Activated CD8-positive, alpha-beta memory T cell treated with anti-CD3 and anti-CD28 coated beads, Interleukin-2, amount 50 U/mL, for 48 hours (primary cell): Measurements from ENCODE around the gene AEN.
"Not testable (repeated sequence)": the region's sequence is repeated elsewhere in the genome, so short reads cannot be mapped to it uniquely, and the experiment has no call there.

ENCODE experiments used
- DNase-seq: peaks from one replicate; pipeline ENCODE4 v3.0.0-alpha.2; 2020

AEN gene

DNA sequence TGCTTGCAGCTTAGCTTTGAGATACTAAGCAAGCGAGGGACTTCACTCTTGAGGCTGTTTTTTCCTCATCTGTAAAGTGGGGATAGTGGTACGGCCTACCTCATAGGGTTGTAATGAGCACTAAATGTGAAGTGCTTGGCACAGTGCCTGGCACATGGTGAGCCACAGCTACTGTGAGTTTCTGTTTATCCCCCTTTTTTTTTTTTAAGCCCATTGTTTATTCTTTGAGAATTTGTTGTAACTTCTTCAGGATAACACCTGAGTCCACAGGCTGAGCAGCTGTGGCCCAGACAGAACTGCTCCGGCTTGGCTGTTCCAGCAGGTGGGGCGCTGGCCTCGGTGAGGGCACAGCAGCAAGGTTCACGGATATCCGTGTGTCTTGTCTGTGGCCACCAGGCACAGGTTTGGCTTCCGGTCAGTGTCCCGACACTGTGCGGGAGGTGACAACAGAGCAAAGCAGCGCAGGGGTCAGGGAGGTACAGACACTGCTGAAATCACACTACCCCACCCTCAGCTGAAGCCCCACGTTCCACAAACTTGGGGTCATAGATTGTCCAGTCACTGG, 10.4 kb downstream of the AEN start:
- DNase-seq, result no peak

DNA sequence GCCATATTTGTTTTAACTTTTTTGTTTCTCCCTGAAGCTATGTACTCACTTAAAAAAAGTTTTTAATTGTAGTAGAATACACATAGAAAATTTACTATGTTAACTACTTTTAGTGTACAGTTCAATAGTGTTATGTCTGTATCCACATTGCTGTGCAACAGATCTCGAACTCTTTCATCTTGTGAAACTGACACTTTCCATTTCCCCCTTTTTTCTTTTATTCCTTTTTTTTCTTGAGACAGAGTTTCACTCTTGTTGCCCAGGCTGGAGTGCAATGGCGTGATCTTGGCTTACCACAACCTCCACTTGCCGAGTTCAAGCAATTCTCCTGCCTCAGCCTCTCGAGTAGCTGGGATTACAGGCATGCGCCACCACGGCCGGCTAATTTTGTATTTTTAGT, 11.7 kb downstream of the AEN start:
- DNase-seq, result not testable (repeated sequence)

DNA sequence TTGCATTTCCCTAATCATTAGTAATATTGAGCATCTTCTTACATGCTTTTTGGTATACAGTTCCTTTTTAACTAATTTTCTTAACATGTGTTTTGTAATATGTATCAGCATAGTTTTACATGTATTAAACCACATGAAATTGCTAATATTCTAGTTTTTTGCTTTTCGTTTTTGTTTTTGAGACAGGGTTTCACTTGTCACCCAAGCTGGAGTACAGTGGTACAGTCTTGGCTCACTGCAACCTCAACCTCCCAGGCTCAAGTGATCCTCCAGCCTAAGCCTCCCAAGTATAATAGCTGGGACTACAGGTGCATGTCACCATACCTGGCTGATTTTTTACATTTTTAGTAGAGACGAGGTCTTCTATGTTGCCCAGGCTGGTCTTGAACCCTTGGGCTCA, 13.3 kb downstream of the AEN start:
- DNase-seq, result no peak

DNA sequence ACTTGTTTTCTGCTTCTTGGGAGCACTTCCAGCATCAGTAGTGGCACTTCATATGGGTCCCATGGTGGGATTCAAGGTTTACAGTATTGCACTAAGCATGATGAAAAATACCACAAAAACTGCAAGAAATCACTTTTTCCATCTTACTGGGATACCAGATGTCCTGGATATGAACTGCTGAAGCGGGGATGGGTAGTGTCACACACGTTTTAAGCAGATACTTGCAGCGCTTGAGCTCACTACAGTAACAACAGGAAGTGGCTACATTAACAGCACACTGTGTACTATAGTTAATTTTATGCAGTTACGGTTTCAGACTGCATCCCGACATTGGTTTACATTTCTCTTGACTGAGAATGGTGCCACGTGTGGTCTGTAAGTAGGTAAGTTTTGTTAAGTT, 14.2 kb downstream of the AEN start:
- DNase-seq, result no peak

DNA sequence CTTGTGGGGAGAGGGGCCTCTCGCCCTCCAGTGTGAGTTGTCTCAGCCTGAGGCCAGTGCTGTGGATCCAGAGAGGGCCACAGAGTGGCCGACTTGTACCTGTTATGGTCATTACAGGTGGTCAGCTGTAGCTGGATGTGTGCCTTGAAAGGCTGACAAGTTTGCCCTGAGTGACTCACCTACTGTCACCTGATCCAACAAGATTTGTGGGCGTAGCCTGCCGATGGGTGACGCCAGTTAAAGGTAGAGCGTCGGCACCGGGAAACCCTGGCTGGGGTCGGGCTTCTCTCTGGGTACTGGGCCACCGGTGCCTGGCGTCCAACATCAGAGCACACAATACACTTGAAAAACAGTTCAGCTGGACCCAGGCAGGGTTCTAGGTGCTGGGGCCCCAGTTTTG, 14.9 kb downstream of the AEN start:
- no peak for DNase-seq

DNA sequence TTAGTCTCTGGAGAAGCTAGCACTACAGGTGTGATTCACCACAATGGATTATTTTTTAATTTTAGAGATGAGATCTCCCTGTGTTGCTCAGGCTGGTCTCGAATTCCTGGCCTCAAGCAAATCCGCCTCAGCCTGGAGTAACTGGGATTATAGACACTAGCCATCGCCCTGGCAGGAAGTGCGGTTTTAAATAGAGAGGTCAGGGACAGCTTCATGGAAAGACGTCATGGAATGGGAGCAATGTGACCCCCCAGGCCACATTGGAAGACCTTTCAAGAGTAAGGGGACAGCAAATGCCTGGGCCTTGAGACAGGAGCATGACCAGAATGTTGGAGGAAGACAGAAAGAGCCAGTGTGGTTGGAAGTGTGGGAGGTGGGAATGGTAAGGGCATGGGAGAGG, 15.5 kb downstream of the AEN start:
- no peak for DNase-seq

DNA sequence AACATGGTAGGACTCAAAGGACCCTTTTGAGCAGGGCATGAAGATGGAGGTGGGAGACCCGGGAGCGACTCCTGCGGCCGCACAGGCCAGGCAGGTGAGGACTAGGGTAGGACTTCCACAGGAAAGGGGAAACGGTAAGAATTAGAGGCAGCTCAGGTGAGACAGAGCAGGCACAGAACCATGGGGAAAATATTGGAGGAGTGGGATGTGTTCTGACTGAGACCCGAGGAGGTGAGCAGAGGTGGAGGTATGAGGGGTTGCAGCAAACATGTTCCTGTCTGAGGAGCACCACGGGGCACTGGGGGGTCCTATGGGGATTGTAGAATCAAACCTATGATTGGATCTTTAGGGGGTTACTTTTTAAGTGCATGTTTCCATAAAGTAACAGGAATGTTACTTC, 16.3 kb downstream of the AEN start:
- no peak for DNase-seq

DNA sequence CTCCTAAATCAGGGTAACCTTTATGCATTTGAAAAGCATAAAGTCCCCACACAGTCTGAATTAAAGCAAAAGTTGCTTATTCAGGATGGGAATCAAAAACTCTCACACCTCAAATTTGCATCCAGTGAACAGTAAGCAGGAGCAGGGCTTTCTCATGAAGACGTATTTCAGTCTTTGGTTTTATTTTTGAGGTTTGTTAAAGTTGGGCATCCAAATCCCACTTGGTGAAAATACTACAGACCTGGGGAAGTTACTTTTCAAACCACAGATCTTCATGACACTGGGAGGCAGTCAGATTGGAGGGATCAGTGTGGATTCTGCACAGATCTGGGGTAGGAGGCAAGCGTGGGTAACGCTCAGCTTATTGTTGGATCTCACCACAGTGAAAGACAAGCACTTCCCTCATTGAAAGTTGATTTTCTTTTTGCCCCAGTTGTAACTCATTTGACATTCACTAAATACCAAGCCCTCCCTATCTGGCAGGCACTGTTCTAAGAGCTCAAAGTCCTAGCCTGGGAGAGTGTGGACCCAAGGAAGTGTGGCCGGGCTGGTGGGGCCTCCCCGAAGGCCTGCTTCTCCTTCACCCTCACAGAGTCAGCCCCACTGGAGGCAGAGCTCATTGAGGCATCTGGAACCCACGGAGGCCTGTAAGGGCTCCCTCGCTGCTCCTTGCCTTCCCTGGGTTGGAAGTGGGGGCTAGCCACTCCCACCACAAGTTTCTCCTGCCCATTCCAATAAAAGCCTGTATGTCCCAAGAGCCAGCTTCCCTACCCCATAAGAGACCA, 16.9 kb downstream of the AEN start:
- no peak for DNase-seq

DNA sequence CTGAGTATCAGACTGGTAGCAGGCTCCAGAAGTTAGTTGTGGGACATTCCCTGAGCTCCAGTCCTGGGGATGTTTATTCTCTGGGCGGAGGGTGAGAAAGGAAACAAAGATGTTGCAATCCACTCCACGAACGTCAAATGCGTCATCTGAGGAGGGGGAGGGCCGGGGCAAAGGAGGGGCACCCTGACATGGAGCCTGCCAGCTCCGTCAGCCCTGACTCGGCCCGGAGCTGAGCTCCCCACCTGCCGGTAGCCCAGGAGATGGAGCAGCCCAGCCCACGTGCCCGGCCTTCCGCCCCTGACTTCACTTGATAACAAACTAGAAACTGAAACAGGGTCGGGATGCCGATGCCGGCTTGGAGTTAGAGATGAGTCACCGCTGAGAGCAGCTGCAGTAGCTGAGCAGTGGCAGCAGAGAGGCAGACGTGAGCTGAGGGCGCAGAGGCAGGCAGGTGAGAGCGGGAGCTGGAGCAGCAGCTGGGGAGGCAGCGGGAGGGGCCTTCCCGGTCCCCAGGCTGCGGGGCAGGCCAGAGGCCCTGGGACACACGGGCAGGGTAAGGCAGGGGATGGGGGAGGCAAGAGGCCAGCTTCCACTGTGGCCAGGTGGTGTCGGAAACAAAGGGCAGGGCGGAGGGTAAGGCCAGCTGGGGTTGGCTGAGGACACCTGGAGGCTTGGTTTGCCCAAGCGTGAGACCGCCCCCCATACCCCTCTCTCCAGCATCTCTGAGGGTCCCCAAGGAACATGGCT, 17.7 kb downstream of the AEN start, which contains the start of gene ISG20:
Gene ISG20 (plus strand): TSS at position 391 of the 747 bp plus-strand sequence. CDS start 351 bp downstream, at position 742.
- DNase-seq, result peak; percentile 93

DNA sequence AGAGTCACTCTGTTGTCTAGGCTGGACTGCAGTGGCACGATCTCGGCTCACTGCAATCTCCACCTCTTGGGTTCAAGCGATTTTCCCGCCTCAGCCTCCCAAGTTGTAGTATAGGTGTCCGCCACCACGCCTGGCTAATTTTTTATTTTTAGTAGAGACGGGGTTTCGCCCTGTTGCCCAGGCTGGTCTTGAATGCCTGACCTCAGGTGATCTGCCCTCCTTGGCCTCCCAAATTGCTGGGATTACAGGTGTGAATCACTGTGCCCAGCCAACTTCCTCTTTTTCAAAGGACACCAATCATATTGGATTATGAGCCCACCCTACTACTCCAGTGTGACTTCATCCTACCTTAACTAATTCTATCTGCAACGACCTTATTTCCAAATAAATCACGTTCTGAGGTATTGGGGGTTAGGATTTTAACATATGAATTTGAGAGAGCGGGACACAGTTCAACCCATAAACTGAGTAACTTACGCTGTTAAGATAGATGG, 20.9 kb downstream of the AEN start:
- DNase-seq, result no peak

DNA sequence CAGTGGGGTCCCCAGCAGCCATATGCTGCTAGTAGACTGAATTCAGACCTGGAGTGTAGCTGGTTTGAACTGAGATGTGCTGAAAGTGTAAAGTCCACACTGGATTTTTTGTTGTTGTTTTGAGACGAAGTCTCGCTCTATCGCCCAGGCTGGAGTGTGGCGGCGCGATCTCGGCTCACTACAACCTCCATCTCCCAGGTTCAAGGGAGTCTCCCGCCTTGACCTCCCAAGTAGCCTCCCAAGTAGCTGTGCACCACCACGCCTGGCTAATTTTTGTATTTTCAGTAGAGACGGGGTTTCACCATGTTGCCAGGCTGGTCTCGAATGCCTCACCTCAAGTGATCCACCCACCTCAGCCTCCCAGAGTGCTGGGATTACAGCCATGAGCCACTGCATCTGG, 21.4 kb downstream of the AEN start:
- not testable (repeated sequence) for DNase-seq

DNA sequence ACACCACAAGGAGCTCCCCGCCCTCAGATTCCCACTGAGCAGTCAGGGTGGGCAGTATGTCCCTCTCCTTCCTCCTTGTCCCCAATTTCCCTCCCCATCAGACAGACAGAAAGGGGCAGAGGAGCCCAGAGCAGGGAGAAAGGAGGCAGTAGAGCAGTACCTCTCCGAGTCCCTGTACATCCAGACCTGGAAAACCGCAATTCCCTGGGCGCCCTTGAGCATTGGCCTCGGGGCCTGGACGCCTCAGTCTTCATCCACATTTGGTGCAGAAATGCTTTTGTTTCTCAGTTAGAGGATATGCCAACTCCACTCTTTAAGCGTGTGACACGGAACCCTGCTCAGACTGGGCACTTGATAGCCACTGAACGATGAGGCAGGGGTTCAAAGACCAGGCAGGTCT, 23.6 kb downstream of the AEN start:
- no peak for DNase-seq

DNA sequence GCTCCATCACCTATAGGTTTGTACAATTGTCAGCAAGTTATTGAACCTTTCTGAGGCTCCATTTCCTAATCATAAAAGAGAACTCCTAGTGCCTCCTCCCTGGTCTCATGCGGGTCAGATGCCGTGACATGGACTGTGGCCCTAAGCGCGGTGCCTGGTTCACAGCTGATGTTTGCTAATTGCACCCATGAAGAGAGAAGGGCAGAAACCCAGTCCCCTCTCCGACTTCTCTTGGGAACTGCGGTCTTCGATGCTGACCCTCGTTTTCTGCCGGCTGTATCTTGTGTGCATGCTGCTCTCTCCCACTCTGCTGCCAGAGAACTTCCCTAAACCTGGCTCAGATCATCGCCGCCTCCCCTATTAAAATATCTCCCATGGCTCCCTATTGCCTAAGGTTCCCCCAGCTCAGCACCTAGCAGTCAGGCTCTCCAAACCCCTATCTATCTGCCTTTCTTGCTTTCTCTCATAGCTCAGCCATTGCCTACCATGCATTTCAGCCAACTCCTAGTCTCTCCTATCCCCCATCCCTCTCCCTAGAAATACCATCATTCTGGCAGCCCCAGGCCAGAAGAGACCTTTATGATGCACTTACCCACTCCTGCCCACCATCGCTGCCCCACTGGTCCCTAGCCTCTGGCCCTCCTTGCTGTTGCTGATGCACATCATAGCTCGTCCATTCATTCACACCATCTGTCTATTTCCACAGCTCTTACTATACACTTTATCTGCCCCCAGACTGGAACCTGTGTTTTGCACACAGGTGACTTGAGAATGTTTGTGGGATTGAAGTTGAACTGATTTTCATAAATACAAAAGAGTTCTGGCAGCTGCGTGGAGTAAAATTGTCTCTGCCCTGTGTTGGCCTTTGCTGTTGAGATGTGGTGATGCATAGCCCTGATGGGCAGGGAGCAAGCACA, 24.3 kb downstream of the AEN start:
- peak; percentile 41 for DNase-seq

DNA sequence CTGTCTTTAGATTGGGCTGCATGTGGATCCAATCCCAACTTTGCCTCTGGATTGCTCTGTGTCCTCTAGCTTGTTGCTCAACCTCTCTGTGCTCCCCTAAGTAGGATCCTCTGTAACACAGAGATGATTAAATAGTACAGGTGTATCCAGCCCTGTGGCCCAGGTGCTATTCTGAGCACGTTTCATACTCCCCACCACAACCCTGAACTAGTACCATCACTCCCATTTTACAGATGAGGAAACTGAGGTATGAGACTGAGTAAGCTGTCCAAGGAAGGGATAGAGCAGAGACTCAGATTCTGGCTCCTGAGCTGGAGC, 24.9 kb downstream of the AEN start:
- DNase-seq, result peak; percentile 28

DNA sequence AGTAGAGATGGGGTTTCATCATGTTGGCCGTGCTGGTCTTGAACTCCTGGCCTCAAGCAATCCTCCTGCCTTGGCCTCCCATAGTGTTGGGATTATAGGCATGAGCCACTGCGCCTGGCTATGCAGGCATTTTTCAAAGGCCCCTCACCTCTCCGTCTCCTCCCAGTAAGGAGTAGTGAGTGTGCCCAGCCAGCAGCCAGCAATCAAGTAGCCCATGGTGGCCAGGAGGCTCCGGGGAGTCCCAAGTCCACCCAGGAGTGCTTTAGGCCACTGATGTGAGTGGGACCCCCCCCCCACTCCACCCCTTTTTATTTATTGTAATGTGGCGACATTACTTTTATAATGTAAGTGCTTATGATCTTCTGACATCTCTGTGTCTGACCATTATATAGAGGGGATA, 25.8 kb downstream of the AEN start:
- peak; percentile 37 for DNase-seq

DNA sequence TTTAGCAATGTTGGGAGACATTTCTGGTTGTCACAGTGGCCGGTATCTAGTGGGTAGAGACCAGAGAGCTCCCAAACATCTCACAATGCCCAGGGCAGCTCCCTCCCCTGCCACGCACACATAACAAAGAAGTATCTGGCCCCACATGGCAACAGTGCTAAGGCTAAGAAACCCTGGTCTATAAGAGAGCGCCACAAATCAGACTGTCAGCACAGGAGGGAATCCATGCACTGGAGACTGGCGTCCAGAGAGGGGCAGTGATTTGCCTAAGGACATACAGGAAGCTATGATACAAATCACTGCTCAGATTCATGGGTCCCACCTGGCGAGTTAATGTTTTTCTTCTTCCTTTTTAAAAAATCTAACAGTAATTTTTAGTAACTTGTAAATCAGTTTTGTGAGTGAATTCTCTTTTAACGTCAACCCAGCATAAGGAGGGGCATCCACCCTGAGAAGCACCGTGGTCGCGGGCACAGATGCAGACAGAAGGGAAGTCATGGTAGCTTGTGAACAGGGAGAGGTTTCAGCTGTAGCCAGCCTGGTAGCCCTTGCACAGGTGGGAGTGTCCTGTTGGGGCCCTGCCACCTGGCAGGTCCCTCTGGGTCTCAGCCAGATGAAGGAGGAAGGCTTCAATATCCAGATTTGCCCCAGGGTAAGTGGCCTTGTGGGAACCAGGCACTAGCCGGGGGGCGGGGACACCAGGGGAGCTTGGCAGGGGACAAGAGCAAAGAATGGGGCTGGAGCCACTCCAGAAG, 26.4 kb downstream of the AEN start:
- peak; percentile 51 for DNase-seq

DNA sequence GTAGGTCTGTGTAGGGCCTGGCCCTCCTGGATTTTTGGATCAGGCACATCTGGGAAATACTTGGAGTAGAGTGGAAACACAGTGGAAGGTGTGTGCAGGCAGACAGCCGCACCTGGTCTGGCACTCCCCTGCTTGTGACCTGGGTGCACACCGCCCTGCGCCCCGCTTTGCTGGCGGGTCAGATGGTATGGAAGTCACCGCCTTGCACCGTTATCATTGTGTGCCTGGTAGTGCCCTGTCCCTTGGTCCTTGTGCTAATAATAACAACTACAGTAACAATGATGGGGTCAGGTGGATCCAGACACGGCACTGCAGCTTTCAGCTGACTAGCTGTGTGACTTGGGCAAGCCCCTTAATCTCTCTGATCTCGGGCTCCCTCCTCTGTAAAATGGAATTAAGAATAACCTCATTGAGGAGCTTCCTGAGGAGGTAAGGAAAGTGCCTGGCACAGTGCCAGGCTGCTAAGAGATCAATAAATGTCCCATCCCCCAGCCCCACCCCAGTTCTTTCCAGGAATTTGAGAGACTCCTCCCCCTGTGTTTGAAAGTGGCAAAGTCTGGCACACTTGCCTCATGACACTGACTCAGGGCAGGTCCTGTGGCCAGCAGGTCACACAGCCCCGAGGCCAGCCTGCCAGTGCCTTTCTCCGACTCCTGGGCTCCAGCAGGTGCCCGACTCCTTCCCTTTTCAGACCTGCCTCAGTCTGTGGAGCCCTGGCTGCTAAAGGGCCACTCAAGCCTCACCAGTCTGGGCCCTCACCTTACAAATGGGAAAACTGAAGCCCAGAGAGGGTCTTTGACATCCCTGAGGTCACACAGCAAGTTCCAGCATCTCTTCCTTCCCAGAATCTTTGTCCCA, 27.4 kb downstream of the AEN start:
- DNase-seq, result peak; percentile 67

DNA sequence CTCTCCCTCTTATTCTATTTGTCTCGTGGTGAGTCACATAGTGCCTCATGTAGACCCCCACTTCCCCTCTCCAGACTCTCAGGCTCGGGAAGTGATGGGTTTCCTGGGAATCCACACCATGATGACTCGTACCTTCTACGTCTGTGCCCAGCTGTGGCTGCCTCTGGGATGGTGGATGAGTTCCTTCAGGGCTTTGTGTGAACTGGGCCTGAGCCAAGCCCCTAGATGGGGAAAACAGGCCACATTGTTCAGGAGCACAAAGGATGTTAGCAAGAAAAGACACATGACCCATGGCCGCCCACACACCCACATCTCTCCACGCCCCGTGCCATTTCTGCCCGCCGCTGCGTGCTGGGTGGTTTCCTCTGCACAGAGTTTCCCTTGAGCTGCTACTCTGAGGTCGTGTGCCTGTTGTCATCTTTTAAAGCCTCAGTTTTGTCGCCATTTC, 28.2 kb downstream of the AEN start:
- DNase-seq, result peak; percentile 86

DNA sequence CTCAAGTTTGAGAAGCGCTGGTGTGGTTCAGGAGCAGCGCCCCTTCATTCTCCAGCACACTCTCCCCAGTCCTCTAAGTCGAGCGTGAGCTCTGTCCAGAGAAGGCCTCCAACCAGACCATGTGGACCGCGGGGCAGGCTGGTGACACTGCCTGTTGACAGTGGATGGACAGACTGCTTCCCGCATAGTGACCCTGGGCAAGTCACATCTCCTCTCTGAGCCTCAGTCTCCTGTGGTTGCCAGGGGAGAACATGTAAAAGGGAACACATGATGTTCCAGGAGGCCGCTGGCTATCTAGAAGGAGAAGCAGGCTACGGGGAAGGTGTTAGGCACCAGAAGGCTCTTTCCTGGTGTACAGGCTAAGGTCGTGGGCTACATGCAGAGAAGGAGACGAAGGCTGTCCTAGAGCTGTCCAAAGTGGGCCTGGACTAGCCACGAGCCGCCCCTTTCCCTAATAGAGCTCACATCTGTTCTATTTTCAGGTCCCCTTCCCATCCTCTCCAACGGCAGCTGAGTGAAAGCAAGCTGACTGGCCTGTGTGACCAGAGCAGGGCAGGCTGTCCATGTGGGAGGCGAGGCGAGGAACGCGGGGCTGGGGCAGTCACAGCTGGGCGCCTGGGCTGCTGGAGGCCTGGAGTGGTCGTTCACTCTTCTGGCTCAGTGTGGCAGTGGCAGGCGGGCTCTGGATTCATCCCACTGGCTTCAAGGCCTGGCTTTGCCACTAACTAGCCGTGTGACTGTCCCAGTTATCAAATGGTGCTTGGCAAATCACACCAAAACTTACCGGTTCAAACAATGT, 28.8 kb downstream of the AEN start:
- DNase-seq, result no peak

DNA sequence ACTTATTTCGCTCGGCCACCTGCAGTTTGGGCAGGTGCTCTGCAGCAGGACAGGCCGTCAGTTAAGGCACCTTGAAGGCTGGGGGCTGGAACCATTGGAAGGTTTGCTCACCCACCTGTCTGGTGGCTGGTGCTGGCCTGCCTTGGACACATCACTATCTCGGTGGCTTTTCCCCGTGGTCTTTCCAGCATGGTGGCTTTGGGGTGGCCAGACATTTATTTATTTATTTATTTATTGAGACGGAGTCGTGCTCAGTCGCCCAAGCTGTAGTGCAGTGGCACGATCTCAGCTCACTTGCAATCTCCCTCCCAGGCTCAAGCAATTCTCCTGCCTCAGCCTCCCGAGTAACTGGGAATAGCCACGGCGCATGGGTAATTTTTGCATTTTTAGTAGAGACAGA, 29.4 kb downstream of the AEN start:
- DNase-seq, result peak; percentile 49
